Panc1 (cell line): Measurements from ENCODE around the gene TMEM63B.
"Not testable (repeated sequence)": the region's sequence is repeated elsewhere in the genome, so short reads cannot be mapped to it uniquely, and the experiment has no call there.

ENCODE experiments used
- POLR2AphosphoS5 ChIP-seq: IDR thresholded peaks from 2 replicates; pipeline ENCODE4 v1.6.1; 2012; ENCODE audit warnings: mild to moderate bottlenecking, low read depth, low read length, moderate library complexity
- TCF7L2 ChIP-seq: IDR thresholded peaks from 2 replicates; pipeline ENCODE4 v1.6.1; 2011; ENCODE audit warnings: mild to moderate bottlenecking, low read depth, low read length, inconsistent platforms
- TF ChIP-seq, protein P1 (sequence below): fragments of 450-650 bp; IDR thresholded peaks from 2 replicates; pipeline ENCODE4 v1.5.1; 2017; ENCODE audit warnings: mild to moderate bottlenecking
- TF ChIP-seq, protein P2 (sequence below), 2 experiments: IDR thresholded peaks; 2 replicates each; pipeline ENCODE4 v1.6.1; 2011 to 2012; ENCODE audit warnings: low read depth in 2 of 2, control low read depth in 1 of 2, low read length in 1 of 2, mild to moderate bottlenecking in 1 of 2, moderate library complexity in 1 of 2; ENCODE audit not compliant: insufficient read depth in 1 of 2

- TF ChIP-seq POLR2AphosphoS5, TCF7L2: not testable (repeated sequence)
- TF ChIP-seq, protein P1, sequence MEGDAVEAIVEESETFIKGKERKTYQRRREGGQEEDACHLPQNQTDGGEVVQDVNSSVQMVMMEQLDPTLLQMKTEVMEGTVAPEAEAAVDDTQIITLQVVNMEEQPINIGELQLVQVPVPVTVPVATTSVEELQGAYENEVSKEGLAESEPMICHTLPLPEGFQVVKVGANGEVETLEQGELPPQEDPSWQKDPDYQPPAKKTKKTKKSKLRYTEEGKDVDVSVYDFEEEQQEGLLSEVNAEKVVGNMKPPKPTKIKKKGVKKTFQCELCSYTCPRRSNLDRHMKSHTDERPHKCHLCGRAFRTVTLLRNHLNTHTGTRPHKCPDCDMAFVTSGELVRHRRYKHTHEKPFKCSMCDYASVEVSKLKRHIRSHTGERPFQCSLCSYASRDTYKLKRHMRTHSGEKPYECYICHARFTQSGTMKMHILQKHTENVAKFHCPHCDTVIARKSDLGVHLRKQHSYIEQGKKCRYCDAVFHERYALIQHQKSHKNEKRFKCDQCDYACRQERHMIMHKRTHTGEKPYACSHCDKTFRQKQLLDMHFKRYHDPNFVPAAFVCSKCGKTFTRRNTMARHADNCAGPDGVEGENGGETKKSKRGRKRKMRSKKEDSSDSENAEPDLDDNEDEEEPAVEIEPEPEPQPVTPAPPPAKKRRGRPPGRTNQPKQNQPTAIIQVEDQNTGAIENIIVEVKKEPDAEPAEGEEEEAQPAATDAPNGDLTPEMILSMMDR = not testable (repeated sequence)
- TF ChIP-seq, protein P2, sequence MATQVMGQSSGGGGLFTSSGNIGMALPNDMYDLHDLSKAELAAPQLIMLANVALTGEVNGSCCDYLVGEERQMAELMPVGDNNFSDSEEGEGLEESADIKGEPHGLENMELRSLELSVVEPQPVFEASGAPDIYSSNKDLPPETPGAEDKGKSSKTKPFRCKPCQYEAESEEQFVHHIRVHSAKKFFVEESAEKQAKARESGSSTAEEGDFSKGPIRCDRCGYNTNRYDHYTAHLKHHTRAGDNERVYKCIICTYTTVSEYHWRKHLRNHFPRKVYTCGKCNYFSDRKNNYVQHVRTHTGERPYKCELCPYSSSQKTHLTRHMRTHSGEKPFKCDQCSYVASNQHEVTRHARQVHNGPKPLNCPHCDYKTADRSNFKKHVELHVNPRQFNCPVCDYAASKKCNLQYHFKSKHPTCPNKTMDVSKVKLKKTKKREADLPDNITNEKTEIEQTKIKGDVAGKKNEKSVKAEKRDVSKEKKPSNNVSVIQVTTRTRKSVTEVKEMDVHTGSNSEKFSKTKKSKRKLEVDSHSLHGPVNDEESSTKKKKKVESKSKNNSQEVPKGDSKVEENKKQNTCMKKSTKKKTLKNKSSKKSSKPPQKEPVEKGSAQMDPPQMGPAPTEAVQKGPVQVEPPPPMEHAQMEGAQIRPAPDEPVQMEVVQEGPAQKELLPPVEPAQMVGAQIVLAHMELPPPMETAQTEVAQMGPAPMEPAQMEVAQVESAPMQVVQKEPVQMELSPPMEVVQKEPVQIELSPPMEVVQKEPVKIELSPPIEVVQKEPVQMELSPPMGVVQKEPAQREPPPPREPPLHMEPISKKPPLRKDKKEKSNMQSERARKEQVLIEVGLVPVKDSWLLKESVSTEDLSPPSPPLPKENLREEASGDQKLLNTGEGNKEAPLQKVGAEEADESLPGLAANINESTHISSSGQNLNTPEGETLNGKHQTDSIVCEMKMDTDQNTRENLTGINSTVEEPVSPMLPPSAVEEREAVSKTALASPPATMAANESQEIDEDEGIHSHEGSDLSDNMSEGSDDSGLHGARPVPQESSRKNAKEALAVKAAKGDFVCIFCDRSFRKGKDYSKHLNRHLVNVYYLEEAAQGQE (IDR thresholded peaks at IDR 0.05; ENCODE audit: insufficient read depth in 1 of 2, low read depth in 2 of 2, low read length in 1 of 2) = not testable (repeated sequence)
Measured at GRCh38 chr6:44185356-44185755, 58.0 kb downstream of the TMEM63B start.
